ENCODE data around the gene SLC22A14. TPM values are rescaled to one million over a fixed set of nuclear protein-coding genes. Genes with fewer than 3 reads are reported as not detected.

Gene SLC22A14
- total and polyA plus RNA-seq, 2 donors (not counting 3 experiments of a cell fraction or from before 2014, with no cell fraction given): not detected

DNA sequence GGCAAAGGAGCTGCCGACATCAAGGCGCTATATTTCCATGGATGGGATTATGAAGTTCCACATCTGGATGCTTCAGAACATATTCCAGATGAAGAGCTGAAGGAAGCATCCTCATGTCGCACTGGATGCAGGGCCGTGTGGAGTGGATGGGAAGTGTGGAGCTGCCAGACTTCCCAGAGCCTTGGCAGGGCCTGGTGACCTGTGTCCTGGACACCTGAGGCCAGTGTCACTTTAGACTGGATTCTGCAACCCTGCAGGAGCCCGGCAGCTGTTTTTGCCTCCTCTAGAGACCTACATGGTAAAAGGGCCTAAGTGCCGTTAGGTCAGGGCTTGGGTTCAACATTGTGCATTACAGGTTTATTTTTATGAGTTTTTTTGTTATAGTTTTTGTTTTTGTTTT lies 53.2 kb downstream of the SLC22A14 start:
- Histone ChIP-seq H3K9me3 (replicated peaks; ENCODE audit: control insufficient read depth, insufficient read depth, low read length) (no peaks in the 10 kb centered on the region), H3K27ac (ENCODE audit: insufficient read depth, low read depth, low read length) (no peak overlapping the region), H3K4me2 (ENCODE audit: insufficient read depth, low read length) (no peak overlapping the region), H4K20me1 (replicated peaks; ENCODE audit: control insufficient read depth, extremely low read depth, insufficient read depth, low read length) (no peaks in the 10 kb centered on the region), H3K4me3 (replicated peaks in 1 of 3; ENCODE audit: insufficient read depth in 1 of 3, low read depth in 1 of 3, low read length in 3 of 3) (no peak overlapping the region), H2AFZ (ENCODE audit: low read depth, low read length) (no peak overlapping the region), H3K27me3 (ENCODE audit: control insufficient read depth in 2 of 2, insufficient read depth in 2 of 2, low read length in 2 of 2) (peaks cover 8 to 11% of the 10 kb centered on the region in 2 experiments), H3K79me2 (ENCODE audit: control insufficient read depth, insufficient read depth, low read length) (no peaks in the 10 kb centered on the region), H3K36me3 (ENCODE audit: control insufficient read depth in 2 of 2, extremely low read depth in 1 of 2, insufficient read depth in 2 of 2, low read length in 2 of 2) (no peaks in the 10 kb centered on the region), H3K9ac (replicated peaks; ENCODE audit: extremely low read depth, insufficient read depth, low read length) (no peak overlapping the region), H3K4me1 (ENCODE audit: control insufficient read depth, extremely low read depth, insufficient read depth, low read length) (no peaks in the 10 kb centered on the region), H3K9me1 (replicated peaks; ENCODE audit: control insufficient read depth, extremely low read depth, insufficient read depth, low read length) (no peaks in the 10 kb centered on the region)
- FAIRE-seq: no peak
- CTCF ChIA-PET: interaction anchor here (1.5 kb wide), 1 partner anchor 11 kb away, joined by 7 read pairs; the partner anchor contains the start of gene XYLB
- dilution Hi-C loops (cut with MboI; ENCODE audit: extremely low pct_ligation_motif_present, low sequenced_read_pairs): no loop called here
- no peak for DNase-seq (ENCODE audit: low read depth, low spot score)
- intact Hi-C loops (cut with micrococcal nuclease): loop anchor here (5.0 kb wide), 1 partner anchor 568 kb away; no protein-coding TSS in a partner anchor
- POLR2A ChIA-PET: no interaction called here
- no TSS peak for BruUV-seq (replicated peaks)
- no peak for TF ChIP-seq MYC (IDR thresholded peaks at IDR 0.05; ENCODE audit: low read depth, low read length)
- TF ChIP-seq, protein P1, sequence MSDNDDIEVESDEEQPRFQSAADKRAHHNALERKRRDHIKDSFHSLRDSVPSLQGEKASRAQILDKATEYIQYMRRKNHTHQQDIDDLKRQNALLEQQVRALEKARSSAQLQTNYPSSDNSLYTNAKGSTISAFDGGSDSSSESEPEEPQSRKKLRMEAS (IDR thresholded peaks at IDR 0.05; ENCODE audit: insufficient read depth, insufficient read length): no peak
- TF ChIP-seq POLR2AphosphoS5 (IDR thresholded peaks at IDR 0.05; ENCODE audit: insufficient read depth, low read depth, low read length): no peak
- no peak for TF ChIP-seq FOS (IDR thresholded peaks at IDR 0.05; ENCODE audit: borderline replicate concordance, insufficient read depth, low read length)
- TF ChIP-seq JUN (IDR thresholded peaks at IDR 0.05; ENCODE audit: borderline replicate concordance, insufficient read depth, insufficient read length, low read depth): no peak
- TF ChIP-seq CTCF (IDR thresholded peaks at IDR 0.05; ENCODE audit: extremely low read depth in 1 of 2, insufficient read depth in 1 of 2, low read depth in 1 of 2, low read length in 2 of 2): no peak
- TF ChIP-seq POLR2A (IDR thresholded peaks at IDR 0.05; ENCODE audit: low read depth, low read length): no peak
- TF ChIP-seq EZH2 (IDR thresholded peaks at IDR 0.05; ENCODE audit: borderline replicate concordance, low read depth, low read length, severe bottlenecking): no peak
- no peak for TF ChIP-seq GATA2 (IDR thresholded peaks at IDR 0.05; ENCODE audit: insufficient read depth, insufficient read length, low read depth, low read length)

All from endothelial cell of umbilical vein (primary cell).